Stimulated activated CD8-positive, alpha-beta memory T cell treated with anti-CD3 and anti-CD28 coated beads, Interleukin-15, amount 100 ng/mL, for 24 hours (primary cell): ENCODE data around the gene UBXN4.
"Not testable (repeated sequence)": the region's sequence is repeated elsewhere in the genome, so short reads cannot be mapped to it uniquely, and the experiment has no call there.

ENCODE experiments used
- DNase-seq: peaks from one replicate; pipeline ENCODE4 v3.0.0-alpha.2; 2020; ENCODE audit warnings: low read depth

The UBXN4 gene

DNA sequence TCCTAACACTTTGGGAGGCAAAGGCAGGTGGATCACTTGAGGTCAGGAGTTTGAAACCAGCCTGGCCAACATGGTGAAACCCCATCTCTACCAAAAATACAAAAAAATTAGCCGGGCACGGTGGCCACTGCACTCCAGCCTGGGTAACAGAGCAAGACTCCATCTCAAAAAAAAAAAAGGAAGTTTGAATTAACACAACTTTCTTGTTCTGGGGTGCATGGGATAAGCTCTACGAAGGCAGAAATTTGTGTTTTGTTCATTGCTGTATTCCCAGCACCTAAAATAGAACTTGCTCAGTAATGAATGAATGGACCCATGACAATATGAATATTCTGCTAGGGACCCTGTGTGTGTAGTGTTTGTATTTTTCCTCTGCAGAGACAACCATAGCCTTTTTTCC, 66.2 kb downstream of the UBXN4 start:
- not testable (repeated sequence) for DNase-seq

DNA sequence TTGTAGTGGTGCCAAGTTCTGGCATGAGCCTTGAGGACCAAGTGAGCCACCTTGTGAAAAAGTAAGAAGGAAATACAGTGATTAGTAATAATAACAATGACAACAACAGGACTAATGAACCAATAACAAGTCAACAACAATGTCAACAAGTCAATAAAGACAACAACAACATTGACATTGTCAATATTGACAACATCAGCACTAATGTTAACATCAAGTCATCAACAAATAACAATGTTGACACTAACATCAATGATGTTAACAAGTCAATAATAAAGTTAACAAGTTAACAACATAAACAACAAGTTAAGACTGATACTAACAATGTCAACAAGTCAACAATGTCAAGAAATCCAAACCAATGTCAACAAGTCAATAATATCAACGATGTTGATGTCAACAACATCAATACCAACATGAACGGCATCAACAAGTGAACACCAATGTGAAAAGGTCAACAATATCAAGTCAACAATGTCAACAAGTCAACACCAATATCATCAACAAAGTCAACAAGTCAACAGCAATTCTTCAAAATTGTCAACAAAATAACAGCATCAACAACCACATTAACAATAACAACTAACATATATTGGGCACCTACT, 71.4 kb downstream of the UBXN4 start:
- no peak for DNase-seq

DNA sequence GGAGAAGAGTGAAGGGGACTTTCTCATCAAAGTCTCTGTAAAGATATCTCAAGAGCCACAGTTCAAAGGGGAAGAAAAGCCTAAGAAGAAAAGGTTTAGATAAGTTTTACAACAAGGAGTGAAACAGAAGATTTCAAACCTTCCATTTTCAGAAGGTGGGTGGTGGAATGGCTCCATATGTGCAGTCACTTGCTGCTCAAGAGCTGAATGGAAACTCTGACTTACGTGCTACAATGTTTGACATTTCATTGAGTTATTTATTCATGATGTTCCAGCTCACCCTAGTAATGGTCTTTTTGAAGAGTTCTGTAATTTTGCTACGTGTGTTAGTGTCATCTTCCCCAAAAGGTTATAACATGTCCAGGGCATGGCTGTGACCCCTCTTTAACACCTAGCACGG, 73.6 kb downstream of the UBXN4 start:
- no peak for DNase-seq

DNA sequence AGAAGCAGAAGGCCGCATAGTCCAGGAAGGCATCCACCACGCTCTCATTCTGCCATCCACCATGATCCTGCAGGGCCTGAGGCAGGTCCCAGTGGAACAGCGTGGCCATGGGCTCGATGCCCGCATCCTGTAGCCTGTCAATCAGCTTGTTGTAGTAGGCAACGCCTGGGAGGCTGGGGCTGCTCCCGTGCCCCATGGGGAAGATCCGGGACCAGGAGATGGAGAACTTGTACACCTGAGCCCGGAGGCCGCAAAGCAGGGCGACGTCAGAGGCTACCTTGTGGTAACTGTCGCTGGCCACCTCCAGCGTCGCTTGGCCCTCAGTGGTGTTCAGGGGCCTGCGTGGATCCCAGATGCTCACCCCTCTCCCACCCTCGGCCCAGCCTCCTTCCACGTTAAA, 75.8 kb downstream of the UBXN4 start:
- no peak for DNase-seq

DNA sequence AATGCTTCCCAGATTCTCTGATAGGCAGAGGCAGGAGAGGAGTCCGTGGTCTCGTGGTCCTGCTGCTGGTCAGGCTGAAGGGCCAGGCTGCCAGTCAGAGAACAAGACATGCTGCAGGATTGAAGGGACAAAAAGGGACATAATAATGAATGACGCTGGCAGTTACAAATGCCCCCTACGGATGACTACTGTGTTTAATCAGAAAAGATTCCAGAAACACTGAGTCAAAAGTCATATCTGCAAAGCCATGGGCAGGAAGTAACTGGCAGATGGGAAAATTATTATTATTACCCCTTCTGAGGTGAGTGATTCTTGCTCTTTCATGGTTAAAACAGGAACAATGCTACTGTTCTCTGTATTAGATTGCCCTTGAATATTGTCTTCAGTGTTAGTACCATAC, 76.3 kb downstream of the UBXN4 start:
- DNase-seq, result no peak

DNA sequence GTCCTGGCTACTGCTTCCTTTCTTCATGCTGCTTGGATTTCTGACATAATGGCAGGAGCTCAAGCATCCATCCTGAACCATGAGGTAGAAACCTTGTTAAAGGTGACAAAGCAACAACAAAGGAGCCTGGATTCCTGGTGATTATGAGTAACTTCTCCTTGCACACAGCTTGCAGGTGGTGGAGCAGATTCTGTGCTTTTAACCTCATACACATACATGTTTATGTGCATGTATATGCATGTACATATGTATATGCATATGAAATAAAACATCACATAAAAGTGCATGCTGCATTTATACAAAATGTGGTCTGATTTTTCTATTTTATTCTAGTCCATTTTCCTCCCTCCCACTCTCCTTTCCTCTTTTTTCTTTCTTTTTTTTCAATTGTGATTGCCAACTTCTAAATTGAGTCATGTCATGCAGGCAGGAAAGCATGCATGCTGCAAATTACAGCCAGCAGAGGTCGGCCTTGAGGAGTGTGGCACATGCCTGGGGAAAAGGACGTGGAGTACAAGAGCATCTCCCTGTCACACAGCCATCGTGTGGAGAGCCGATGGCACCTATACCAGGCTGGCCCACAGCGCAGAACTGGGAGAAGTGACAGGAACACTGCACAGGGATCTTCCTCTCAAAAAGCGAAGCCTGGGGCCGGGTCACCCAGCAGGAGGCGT, 77.4 kb downstream of the UBXN4 start:
- no peak for DNase-seq

GRCh38 chr2:135820003-135820618, 78.5 kb downstream of the UBXN4 start:
- DNase-seq, result peak; percentile 52

- no peak for DNase-seq
Observed at GRCh38 chr2:135821190-135821589, 79.5 kb downstream of the UBXN4 start.

GRCh38 chr2:135822855-135823254, 81.2 kb downstream of the UBXN4 start:
- no peak for DNase-seq

GRCh38 chr2:135825131-135825530, 83.5 kb downstream of the UBXN4 start:
- DNase-seq, result no peak

- no peak for DNase-seq
Observed at GRCh38 chr2:135825550-135826176, 84.0 kb downstream of the UBXN4 start.

GRCh38 chr2:135826544-135826943, 84.9 kb downstream of the UBXN4 start:
- DNase-seq, result no peak

DNA sequence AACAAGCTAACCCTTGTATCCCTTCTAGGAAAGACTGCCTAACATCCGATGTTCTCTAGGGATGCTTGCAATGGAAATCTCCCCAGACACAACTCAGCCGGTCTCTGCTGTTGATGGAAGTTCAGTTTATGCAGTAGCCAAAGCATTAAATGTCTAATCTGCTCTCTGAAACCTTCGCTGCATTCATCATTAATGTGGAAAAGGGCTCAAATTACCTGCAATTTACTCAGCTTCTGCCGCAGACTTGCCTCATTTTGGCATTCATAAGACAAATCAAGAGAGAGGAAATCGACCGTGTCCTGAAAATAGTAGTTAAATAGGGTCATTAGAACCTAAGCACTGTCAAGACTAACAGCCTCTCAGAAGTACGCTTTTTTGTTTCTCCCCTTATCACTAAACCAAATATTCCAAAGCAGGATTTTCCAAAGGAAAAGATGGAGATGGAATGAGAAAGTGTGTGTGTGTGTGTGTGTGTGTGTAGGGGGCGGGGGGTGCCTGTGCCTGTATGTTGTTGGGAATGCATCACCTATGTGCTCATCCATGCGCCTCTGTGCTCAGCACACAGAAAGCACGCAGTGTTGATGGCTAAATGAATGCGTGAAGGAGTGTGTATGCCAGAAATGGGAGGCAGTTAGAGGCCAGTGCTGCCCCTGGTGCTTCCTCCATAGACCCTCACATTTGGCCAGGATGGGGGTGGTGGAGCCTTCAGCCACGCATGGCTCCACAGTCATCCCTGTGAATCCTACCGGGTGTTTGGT, 87.9 kb downstream of the UBXN4 start:
- DNase-seq, result no peak

DNA sequence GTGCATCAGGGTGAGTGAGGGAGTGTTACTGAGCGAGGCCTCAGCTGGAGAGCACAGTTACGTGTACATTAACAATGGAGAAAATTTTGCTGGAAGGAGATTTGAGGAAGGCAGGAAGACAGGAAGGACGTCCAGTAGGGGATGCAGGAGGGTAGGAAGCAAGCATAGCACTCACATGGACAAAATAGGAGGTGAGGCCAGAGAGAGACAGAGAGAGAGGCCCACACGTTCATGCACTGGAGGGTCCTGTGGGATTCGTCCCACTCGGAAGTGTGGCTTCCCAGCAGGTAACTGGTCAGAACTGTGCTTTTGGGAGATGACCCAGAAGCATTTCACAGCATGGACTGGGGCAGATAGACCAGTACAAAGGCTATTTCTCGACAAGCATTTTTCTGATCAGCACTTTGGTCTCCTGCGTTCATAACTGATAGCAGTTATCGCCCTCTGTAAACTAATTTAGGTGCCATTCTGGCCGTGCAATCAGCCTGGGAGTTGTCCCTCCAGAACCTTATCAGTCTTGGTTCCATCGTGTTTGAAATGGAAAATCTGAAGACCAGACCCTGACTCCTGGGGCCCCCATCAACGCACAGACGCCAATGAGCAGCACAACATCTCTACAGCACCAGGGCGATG, 89.6 kb downstream of the UBXN4 start:
- DNase-seq, result no peak

GRCh38 chr2:135832891-135833290, 91.2 kb downstream of the UBXN4 start:
- no peak for DNase-seq
